ENCODE measurements around the gene IL10.

Gene IL10

GRCh38 chr1:206772243-206772937 is at the start of gene IL10:
Gene IL10, minus strand, starts transcription at chr1:206772494. Its CDS starts 59 bp downstream, at chr1:206772435.
- no peak for DNase-seq

GRCh38 chr1:206821493-206821892 is 49.2 kb upstream of the IL10 start:
- no peak for DNase-seq

- no peak for DNase-seq
Measured at GRCh38 chr1:206816390-206817287, 44.3 kb upstream of the IL10 start.

- no peak for DNase-seq
Measured at GRCh38 chr1:206814716-206815341, 42.5 kb upstream of the IL10 start.

- DNase-seq = no peak
Measured at GRCh38 chr1:206812471-206812870, 40.2 kb upstream of the IL10 start.

GRCh38 chr1:206809504-206810084 is 37.3 kb upstream of the IL10 start:
- DNase-seq = no peak

GRCh38 chr1:206808615-206809014 is 36.3 kb upstream of the IL10 start:
- no peak for DNase-seq

GRCh38 chr1:206805357-206805756 is 33.1 kb upstream of the IL10 start:
- no peak for DNase-seq

GRCh38 chr1:206804156-206804737 is 32.0 kb upstream of the IL10 start:
- no peak for DNase-seq

GRCh38 chr1:206803221-206803730 is 31.0 kb upstream of the IL10 start:
- DNase-seq = no peak

- no peak for DNase-seq
Measured at GRCh38 chr1:206802401-206802800, 30.1 kb upstream of the IL10 start.

- DNase-seq = no peak
Measured at GRCh38 chr1:206801467-206801866, 29.2 kb upstream of the IL10 start.

GRCh38 chr1:206800891-206801290 is 28.6 kb upstream of the IL10 start:
- DNase-seq = no peak

GRCh38 chr1:206800411-206800810 is 28.1 kb upstream of the IL10 start:
- DNase-seq = no peak

GRCh38 chr1:206799311-206799710 is 27.0 kb upstream of the IL10 start:
- no peak for DNase-seq

- no peak for DNase-seq
Measured at GRCh38 chr1:206798384-206798996, 26.2 kb upstream of the IL10 start.

- DNase-seq = no peak
Measured at GRCh38 chr1:206797534-206798383, 25.5 kb upstream of the IL10 start.

- no peak for DNase-seq
Measured at GRCh38 chr1:206796981-206797402, 24.7 kb upstream of the IL10 start.

- no peak for DNase-seq
Measured at GRCh38 chr1:206796116-206796515, 23.8 kb upstream of the IL10 start.

GRCh38 chr1:206794294-206794908 is 22.1 kb upstream of the IL10 start:
- no peak for DNase-seq

GRCh38 chr1:206793620-206794019 is 21.3 kb upstream of the IL10 start:
- DNase-seq = no peak

Measured in GOT3 (cell line).